ENCODE measurements around the gene SYCP3. TPM values are rescaled to one million over a fixed set of nuclear protein-coding genes. Genes with fewer than 3 reads are reported as not detected.

Gene SYCP3
- total RNA-seq, 1 experiment from 2014 or later, result 0.16 TPM

GRCh38 chr12:101694297-101694848, 44.9 kb downstream of the SYCP3 start:
- Mint-ChIP-seq H3K9me3 (ENCODE audit: unreplicated experiment) (no peaks in the 10 kb centered on the region), H3K36me3 (ENCODE audit: insufficient read depth, unreplicated experiment) (no peaks in the 10 kb centered on the region), H3K27me3 (ENCODE audit: insufficient read depth, unreplicated experiment) (no peaks in the 10 kb centered on the region), H3K4me1 (ENCODE audit: low read depth, unreplicated experiment) (peaks cover 8% of the 10 kb centered on the region), H3K27ac (ENCODE audit: unreplicated experiment) (no peak overlapping the region), H3K4me3 (ENCODE audit: unreplicated experiment) (no peak overlapping the region)
- Histone ChIP-seq H3K4me1 (peaks cover 15% of the 10 kb centered on the region), H3K27me3 (replicated peaks; ENCODE audit: control insufficient read depth, insufficient read depth, low read length) (no peaks in the 10 kb centered on the region), H3K9me3 (no peaks in the 10 kb centered on the region), H3K4me3 (ENCODE audit: low read depth, low read length) (no peak overlapping the region), H3K36me3 (ENCODE audit: control insufficient read depth, insufficient read depth, low read length) (no peaks in the 10 kb centered on the region)
- ChIA-PET CTCF (no interaction called here), POLR2A (no interaction called here)
- no TSS peak for BruUV-seq (replicated peaks)
- TF ChIP-seq, protein P1, sequence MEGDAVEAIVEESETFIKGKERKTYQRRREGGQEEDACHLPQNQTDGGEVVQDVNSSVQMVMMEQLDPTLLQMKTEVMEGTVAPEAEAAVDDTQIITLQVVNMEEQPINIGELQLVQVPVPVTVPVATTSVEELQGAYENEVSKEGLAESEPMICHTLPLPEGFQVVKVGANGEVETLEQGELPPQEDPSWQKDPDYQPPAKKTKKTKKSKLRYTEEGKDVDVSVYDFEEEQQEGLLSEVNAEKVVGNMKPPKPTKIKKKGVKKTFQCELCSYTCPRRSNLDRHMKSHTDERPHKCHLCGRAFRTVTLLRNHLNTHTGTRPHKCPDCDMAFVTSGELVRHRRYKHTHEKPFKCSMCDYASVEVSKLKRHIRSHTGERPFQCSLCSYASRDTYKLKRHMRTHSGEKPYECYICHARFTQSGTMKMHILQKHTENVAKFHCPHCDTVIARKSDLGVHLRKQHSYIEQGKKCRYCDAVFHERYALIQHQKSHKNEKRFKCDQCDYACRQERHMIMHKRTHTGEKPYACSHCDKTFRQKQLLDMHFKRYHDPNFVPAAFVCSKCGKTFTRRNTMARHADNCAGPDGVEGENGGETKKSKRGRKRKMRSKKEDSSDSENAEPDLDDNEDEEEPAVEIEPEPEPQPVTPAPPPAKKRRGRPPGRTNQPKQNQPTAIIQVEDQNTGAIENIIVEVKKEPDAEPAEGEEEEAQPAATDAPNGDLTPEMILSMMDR (IDR thresholded peaks at IDR 0.05; ENCODE audit: insufficient read depth in 1 of 2, low read depth in 1 of 2, low read length in 1 of 2, severe bottlenecking in 1 of 2, unreplicated experiment in 1 of 2), result no peak
- DNase-seq, result no peak
- intact Hi-C loops (cut with micrococcal nuclease; ENCODE audit: unreplicated experiment), result no loop called here

DNA sequence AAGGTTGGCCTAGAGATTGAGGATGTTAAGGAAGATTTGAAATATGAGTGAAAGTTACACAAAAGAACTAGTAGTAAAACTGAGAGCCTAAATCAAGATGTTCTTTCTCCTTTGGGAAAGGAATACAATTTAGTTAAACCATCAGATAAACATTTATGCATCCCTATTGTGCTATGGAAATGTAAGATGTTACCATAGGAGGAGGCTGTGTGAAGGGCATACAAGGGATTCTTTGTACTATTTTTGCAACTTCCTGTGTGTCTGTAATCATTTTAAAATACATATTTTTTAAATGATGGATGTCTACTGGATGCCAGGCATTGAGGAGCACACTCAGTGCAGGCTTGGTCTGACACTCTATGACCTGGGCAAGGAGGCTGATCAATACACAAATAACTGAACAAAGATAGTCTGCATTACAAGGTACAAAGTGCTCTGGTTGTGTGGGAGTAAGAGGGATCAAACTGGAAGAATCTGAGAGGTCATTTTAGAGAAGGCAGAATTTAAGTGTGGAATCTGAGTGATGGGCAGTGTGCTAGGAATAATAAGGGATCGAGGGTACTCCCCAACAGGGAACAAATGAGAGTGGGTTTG, 47.7 kb downstream of the SYCP3 start:
- Mint-ChIP-seq H3K36me3 (ENCODE audit: insufficient read depth, unreplicated experiment) (no peaks in the 10 kb centered on the region), H3K9me3 (ENCODE audit: unreplicated experiment) (no peaks in the 10 kb centered on the region), H3K4me1 (ENCODE audit: low read depth, unreplicated experiment) (peaks cover 8% of the 10 kb centered on the region), H3K27ac (ENCODE audit: unreplicated experiment) (no peak overlapping the region), H3K4me3 (ENCODE audit: unreplicated experiment) (no peak overlapping the region), H3K27me3 (ENCODE audit: insufficient read depth, unreplicated experiment) (no peaks in the 10 kb centered on the region)
- BruUV-seq (replicated peaks), result no TSS peak
- TF ChIP-seq, protein P1 (IDR thresholded peaks at IDR 0.05; ENCODE audit: insufficient read depth in 1 of 2, low read depth in 1 of 2, low read length in 1 of 2, severe bottlenecking in 1 of 2, unreplicated experiment in 1 of 2), result no peak
- intact Hi-C loops (cut with micrococcal nuclease; ENCODE audit: unreplicated experiment), result no loop called here
- H3K9me3 ChIP-seq, result no peaks in the 10 kb centered on the region
- DNase-seq, result no peak
- no peaks in the 10 kb centered on the region for H3K27me3 ChIP-seq (replicated peaks; ENCODE audit: control insufficient read depth, insufficient read depth, low read length)
- no peak overlapping the region for H3K4me3 ChIP-seq (ENCODE audit: low read depth, low read length)
- peaks cover 8% of the 10 kb centered on the region for H3K4me1 ChIP-seq
- ChIA-PET POLR2A (no interaction called here), CTCF (no interaction called here)
- no peaks in the 10 kb centered on the region for H3K36me3 ChIP-seq (ENCODE audit: control insufficient read depth, insufficient read depth, low read length)

GRCh38 chr12:101690544-101691098, 48.6 kb downstream of the SYCP3 start:
- Mint-ChIP-seq H3K27ac (ENCODE audit: unreplicated experiment) (no peak overlapping the region), H3K4me1 (ENCODE audit: low read depth, unreplicated experiment) (peaks cover 6% of the 10 kb centered on the region), H3K27me3 (ENCODE audit: insufficient read depth, unreplicated experiment) (no peaks in the 10 kb centered on the region), H3K36me3 (ENCODE audit: insufficient read depth, unreplicated experiment) (no peaks in the 10 kb centered on the region), H3K4me3 (ENCODE audit: unreplicated experiment) (no peak overlapping the region), H3K9me3 (ENCODE audit: unreplicated experiment) (no peaks in the 10 kb centered on the region)
- ChIA-PET POLR2A (no interaction called here), CTCF (no interaction called here)
- H3K27me3 ChIP-seq (replicated peaks; ENCODE audit: control insufficient read depth, insufficient read depth, low read length), result no peaks in the 10 kb centered on the region
- no peaks in the 10 kb centered on the region for H3K36me3 ChIP-seq (ENCODE audit: control insufficient read depth, insufficient read depth, low read length)
- H3K4me3 ChIP-seq (ENCODE audit: low read depth, low read length), result no peak overlapping the region
- TF ChIP-seq, protein P1 (IDR thresholded peaks at IDR 0.05; ENCODE audit: insufficient read depth in 1 of 2, low read depth in 1 of 2, low read length in 1 of 2, severe bottlenecking in 1 of 2, unreplicated experiment in 1 of 2), result no peak
- BruUV-seq (replicated peaks), result no TSS peak
- no peak for DNase-seq
- H3K4me1 ChIP-seq, result no peaks in the 10 kb centered on the region
- no peaks in the 10 kb centered on the region for H3K9me3 ChIP-seq
- intact Hi-C loops (cut with micrococcal nuclease; ENCODE audit: unreplicated experiment), result no loop called here
